ENCODE data around the gene PTPRN2.

PTPRN2 gene

GRCh38 chr7:158581440-158582088, 6.1 kb downstream of the PTPRN2 start:
- TF ChIP-seq CTCF (IDR thresholded peaks at IDR 0.05; ENCODE audit: extremely low read depth, insufficient read depth, missing control alignments) = no peak
- in situ Hi-C loops (cut with MboI; ENCODE audit: low pct_unique_long_range_greater_than_20kb, low sequenced_read_pairs, unreplicated experiment) = no loop called here
- DNase-seq (ENCODE audit: low spot score) = no peak

DNA sequence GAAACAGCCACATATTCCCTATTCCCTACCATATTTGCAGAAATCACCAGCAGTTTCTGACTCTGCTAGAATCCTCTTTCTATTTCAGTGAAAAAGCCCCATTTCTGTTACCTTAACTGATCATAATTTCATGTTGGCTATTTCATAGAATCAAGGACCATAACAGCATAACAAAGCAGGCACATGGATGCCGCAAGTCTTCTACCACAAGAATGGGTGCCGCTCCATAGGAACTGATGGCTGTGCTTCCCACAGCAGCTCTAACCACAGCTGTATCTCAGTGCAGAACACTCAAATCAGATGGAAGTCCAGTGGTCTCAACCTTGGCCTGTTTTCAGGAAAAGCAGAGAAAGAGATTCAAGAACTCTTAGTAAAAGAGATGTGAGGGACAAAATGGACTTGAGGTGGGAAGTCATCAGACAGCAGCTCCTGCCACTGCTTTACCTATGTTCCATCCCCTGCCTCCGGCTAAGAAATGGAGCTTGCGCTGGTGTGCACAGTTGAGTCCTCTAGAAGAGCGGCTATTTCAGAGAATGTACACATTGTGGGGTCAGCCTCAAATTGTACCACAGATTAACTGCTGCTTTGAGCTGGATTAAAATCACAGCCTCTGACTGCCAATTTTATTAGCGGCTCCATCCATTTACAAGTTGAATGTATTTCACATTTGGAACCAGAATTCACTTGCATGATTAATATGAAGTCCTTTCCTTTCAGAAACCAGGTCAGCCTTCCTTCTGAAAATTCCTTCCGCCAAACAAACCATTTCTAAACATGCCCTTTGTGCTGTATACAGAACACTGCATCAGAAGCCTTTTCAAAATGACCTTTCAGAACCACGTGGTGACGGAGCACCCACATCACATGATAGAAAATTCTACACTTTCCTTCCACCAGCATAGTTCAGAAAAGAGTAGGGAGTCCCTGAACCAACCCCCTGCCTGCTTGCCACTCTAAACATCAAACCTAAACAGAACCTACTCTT, 7.7 kb downstream of the PTPRN2 start:
- TF ChIP-seq CTCF (IDR thresholded peaks at IDR 0.05; ENCODE audit: extremely low read depth, insufficient read depth, missing control alignments) = no peak
- DNase-seq (ENCODE audit: low spot score) = no peak
- in situ Hi-C loops (cut with MboI; ENCODE audit: low pct_unique_long_range_greater_than_20kb, low sequenced_read_pairs, unreplicated experiment) = no loop called here

- TF ChIP-seq CTCF (IDR thresholded peaks at IDR 0.05; ENCODE audit: extremely low read depth, insufficient read depth, missing control alignments) = no peak
- no peak for DNase-seq (ENCODE audit: low spot score)
- in situ Hi-C loops (cut with MboI; ENCODE audit: low pct_unique_long_range_greater_than_20kb, low sequenced_read_pairs, unreplicated experiment) = no loop called here
Observed at GRCh38 chr7:158576050-158576762, 11.4 kb downstream of the PTPRN2 start.

DNA sequence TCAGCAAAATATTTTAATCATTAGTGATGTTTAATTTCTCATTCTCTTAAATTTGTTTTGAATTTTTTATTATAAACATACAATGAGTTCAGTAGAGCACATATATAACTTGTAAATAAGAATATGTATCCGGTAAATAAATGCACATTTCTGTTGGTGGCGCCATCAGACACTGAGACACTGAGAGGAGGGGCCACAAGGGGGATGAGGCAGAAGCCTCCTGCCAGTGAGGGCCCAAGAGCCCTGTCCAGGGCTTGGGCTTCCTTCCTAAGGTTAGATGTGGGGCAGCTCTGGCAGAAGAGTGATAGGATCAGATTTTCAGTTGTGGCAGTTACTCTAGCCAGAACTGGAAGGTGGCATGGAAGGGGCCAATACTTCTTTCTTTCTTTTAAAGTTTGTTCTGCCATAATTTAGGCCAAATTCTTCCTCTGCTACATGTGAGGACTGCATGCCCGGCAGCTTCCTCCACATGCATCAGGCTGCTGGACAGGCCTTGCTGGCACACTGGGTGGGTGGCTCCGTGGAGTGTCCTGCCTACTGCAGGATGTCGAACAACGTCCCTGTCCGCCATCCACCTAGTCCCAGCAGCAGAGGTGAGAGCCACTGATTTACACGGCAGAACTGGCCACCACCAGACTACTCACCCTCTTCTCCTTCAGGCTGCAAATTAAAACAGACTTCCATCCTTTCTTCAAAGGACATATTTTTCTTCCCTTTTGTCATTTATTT, 13.2 kb downstream of the PTPRN2 start:
- TF ChIP-seq CTCF (IDR thresholded peaks at IDR 0.05; ENCODE audit: extremely low read depth, insufficient read depth, missing control alignments) = no peak
- DNase-seq (ENCODE audit: low spot score) = no peak
- in situ Hi-C loops (cut with MboI; ENCODE audit: low pct_unique_long_range_greater_than_20kb, low sequenced_read_pairs, unreplicated experiment) = no loop called here

GRCh38 chr7:158573310-158573709, 14.3 kb downstream of the PTPRN2 start:
- DNase-seq (ENCODE audit: low spot score) = no peak
- TF ChIP-seq CTCF (IDR thresholded peaks at IDR 0.05; ENCODE audit: extremely low read depth, insufficient read depth, missing control alignments) = no peak
- in situ Hi-C loops (cut with MboI; ENCODE audit: low pct_unique_long_range_greater_than_20kb, low sequenced_read_pairs, unreplicated experiment) = no loop called here
